AG10803 (cell line): Measurements from ENCODE around the gene RABGAP1L.

ENCODE experiments used
- DNase-seq: peaks from one replicate; pipeline ENCODE4 v3.0.0; 2010; ENCODE audit warnings: low read depth
- H3K4me3 ChIP-seq: 2 replicates; pipeline ENCODE4 v1.5.1; 2011; ENCODE audit warnings: mild to moderate bottlenecking, low read length, control low read depth
- TF ChIP-seq, protein P1 (sequence below): conservative IDR thresholded peaks from 2 replicates; pipeline ENCODE4 v1.5.1; 2011; ENCODE audit warnings: mild to moderate bottlenecking, low read length, control low read depth, inconsistent platforms

Gene RABGAP1L

DNA sequence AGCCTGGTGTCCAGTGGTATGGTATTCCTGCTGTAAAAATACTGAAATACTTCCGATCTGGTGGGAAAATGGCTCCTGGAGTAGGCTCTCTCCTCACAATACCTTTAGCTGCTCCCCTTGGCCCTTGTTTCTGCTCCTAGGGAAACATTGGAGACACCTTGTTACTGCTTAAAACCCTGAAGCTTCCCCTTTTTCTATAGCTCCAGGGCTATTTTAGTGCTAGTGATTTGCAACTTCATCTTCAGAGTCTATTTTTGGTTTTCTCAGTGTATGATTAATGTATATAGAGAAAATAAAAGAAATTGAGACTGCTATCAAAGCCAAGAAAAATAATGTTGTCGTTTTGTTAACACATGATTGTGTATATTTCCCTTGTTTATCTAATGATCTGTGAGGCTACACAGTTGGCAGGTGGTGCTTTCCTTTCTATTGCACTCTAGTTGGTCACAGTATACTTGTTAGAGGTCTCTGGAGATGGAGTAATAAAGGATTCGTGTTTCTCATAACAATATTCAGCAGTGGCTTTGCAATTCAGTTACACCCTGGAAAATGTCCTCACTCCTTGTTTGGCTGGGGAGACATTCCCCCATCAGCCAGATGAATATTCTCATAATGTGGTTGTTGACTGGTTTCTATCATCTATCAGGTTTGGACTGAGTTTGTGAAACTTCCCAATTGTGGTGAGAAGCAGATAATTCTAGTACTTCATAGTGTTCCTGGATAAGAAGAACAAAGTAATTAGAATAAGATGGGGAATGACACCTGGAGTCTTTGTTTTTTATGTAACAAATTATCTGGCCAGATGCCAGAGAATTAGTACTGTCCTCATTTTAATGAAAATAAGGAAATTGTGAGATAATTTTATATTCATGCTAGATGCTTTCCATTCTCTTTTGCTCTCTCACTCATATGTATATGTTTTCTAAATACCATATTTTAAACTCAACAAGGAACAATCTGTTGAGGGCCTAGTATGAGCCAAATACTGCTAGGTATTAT lies 795.6 kb downstream of the RABGAP1L start:
- TF ChIP-seq, protein P1, sequence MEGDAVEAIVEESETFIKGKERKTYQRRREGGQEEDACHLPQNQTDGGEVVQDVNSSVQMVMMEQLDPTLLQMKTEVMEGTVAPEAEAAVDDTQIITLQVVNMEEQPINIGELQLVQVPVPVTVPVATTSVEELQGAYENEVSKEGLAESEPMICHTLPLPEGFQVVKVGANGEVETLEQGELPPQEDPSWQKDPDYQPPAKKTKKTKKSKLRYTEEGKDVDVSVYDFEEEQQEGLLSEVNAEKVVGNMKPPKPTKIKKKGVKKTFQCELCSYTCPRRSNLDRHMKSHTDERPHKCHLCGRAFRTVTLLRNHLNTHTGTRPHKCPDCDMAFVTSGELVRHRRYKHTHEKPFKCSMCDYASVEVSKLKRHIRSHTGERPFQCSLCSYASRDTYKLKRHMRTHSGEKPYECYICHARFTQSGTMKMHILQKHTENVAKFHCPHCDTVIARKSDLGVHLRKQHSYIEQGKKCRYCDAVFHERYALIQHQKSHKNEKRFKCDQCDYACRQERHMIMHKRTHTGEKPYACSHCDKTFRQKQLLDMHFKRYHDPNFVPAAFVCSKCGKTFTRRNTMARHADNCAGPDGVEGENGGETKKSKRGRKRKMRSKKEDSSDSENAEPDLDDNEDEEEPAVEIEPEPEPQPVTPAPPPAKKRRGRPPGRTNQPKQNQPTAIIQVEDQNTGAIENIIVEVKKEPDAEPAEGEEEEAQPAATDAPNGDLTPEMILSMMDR: no peak
- DNase-seq: no peak
- no peak overlapping the region for H3K4me3 ChIP-seq

GRCh38 chr1:174956086-174956485 lies 796.8 kb downstream of the RABGAP1L start:
- TF ChIP-seq, protein P1: no peak
- H3K4me3 ChIP-seq: no peak overlapping the region
- no peak for DNase-seq

DNA sequence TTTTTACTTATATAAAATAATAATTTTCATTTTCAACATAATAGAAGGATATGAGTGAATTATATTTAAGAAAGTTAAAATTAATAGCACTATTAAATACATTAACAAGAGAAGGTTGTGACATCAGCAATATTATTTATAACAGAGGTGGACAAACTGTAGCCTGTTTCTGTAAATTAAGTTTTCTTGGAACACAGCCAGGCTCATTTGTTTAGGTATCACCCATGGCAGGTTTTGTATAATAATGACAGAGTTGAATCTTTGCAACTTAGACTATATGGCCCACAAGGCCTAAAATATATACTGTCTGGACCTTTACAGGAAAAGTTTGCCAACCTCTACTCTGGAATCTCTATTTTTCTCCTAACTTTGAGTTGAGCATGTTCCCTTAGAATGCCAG lies 797.7 kb downstream of the RABGAP1L start:
- no peak for DNase-seq
- H3K4me3 ChIP-seq: no peak overlapping the region
- TF ChIP-seq, protein P1: no peak

DNA sequence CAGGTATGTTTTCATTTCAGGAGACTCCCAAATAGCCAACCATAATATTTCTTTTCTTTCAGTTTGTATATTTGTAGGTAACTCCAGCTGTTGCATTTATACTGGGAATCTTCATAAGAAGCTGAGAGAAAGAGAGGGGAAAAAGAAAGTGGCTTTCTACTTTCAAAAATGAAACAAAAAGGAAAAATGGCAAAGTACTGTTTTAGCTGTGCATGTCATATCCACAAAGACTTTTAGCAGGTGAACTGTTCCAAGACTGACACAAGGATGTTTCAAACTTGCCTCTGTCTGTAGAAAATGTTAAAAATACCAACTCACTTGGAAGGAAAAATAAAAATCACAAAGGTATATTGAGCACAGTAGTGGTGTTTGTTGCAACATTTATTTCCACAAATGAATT lies 798.5 kb downstream of the RABGAP1L start:
- no peak overlapping the region for H3K4me3 ChIP-seq
- TF ChIP-seq, protein P1: no peak
- no peak for DNase-seq

GRCh38 chr1:174958396-174958795 lies 799.1 kb downstream of the RABGAP1L start:
- TF ChIP-seq, protein P1: no peak
- no peak for DNase-seq
- H3K4me3 ChIP-seq: no peak overlapping the region

DNA sequence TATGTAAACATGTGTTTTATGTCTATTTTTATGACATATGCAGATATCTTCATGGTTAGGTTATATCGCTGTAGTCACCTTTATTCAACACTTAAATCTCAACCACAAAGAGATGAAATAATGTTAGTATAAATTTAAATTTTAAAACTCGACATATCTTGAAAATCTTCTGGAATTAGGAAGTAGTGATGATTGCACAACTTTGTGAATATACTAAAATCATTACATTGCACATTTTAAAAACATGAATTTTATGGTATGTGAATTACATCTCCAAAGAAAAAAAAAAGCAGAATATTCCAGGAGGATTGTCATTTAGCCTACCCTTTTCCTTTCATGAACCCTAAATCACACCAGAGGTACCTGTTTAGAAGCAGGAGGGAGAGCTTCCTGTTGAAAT lies 801.0 kb downstream of the RABGAP1L start:
- no peak for DNase-seq
- no peak overlapping the region for H3K4me3 ChIP-seq
- TF ChIP-seq, protein P1: no peak
